DOHH2 (cell line): ENCODE data around the gene C11orf68.

Source experiments
- H3F3A ChIP-seq: fragments of 200-600 bp; sonication (generic), shearing (Covaris generic); 2 replicates; pipeline ENCODE4 v1.6.0; 2016; ENCODE audit warnings: antibody characterized with exemption, mild to moderate bottlenecking; ENCODE audit not compliant: control insufficient read depth, insufficient read depth
- H3K27ac ChIP-seq: fragments of 200-600 bp; sonication (generic); 2 replicates; pipeline ENCODE4 v1.5.1; 2014; ENCODE audit warnings: low read depth, mild to moderate bottlenecking, low read length, moderate library complexity
- H3K27me3 ChIP-seq: fragments of 200-600 bp; sonication (generic); 2 replicates; pipeline ENCODE4 v1.6.1; 2014; ENCODE audit warnings: mild to moderate bottlenecking, low read length, mixed read lengths; ENCODE audit not compliant: control insufficient read depth
- H3K36me3 ChIP-seq: fragments of 200-600 bp; sonication (generic); 2 replicates; pipeline ENCODE4 v1.6.1; 2014; ENCODE audit warnings: mild to moderate bottlenecking, low read length, moderate library complexity, mixed read lengths; ENCODE audit not compliant: control insufficient read depth
- H3K4me1 ChIP-seq: fragments of 200-600 bp; sonication (generic); 2 replicates; pipeline ENCODE4 v1.6.1; 2014; ENCODE audit warnings: mild to moderate bottlenecking, low read length, mixed read lengths; ENCODE audit not compliant: control insufficient read depth
- H3K4me2 ChIP-seq: fragments of 200-600 bp; sonication (generic); 2 replicates; pipeline ENCODE4 v1.6.0; 2014; ENCODE audit warnings: mild to moderate bottlenecking, low read length, moderate library complexity
- H3K4me3 ChIP-seq: fragments of 200-600 bp; sonication (generic); 2 replicates; pipeline ENCODE4 v1.5.1; 2014; ENCODE audit warnings: mild to moderate bottlenecking, low read length, mixed read lengths
- H3K79me2 ChIP-seq: fragments of 200-600 bp; sonication (generic); 2 replicates; pipeline ENCODE4 v1.6.1; 2014; ENCODE audit warnings: mild to moderate bottlenecking, low read length, mixed read lengths; ENCODE audit not compliant: control insufficient read depth
- H3K9me2 ChIP-seq: fragments of 200-600 bp; sonication (generic); replicated peaks from 2 replicates; pipeline ENCODE4 v1.6.1; 2014; ENCODE audit warnings: mild to moderate bottlenecking, low read length, mixed read lengths; ENCODE audit not compliant: control insufficient read depth
- H3K9me3 ChIP-seq: fragments of 200-600 bp; sonication (generic); 2 replicates; pipeline ENCODE4 v1.6.1; 2014; ENCODE audit warnings: antibody characterized with exemption, low read length, mixed read lengths; ENCODE audit not compliant: control insufficient read depth, insufficient read depth
- H4K20me1 ChIP-seq: fragments of 200-600 bp; sonication (generic); 2 replicates; pipeline ENCODE4 v1.6.0; 2014; ENCODE audit warnings: low read depth, mild to moderate bottlenecking, antibody characterized with exemption, low read length, moderate library complexity; ENCODE audit not compliant: control insufficient read depth, insufficient read depth
- CTCF ChIP-seq: fragments of 200-600 bp; sonication (generic); IDR thresholded peaks from one replicate; pipeline ENCODE4 v1.5.1; 2014; ENCODE audit warnings: antibody characterized with exemption, mild to moderate bottlenecking, low read depth, low read length; ENCODE audit not compliant: poor library complexity, severe bottlenecking
- EZH2phosphoT487 ChIP-seq: fragments of 200-600 bp; sonication (generic); IDR thresholded peaks from 2 replicates; pipeline ENCODE4 v1.6.1; 2017; ENCODE audit warnings: borderline replicate concordance, mild to moderate bottlenecking, antibody characterized with exemption, low read length, moderate library complexity, mixed read lengths

C11orf68 gene

GRCh38 chr11:65896034-65896999 is 22.5 kb downstream of the C11orf68 start:
- Histone ChIP-seq H3K4me3 (no peak overlapping the region), H3K79me2 (peaks cover 25% of the 10 kb centered on the region), H3K9me2 (no peaks in the 10 kb centered on the region), H3K9me3 (no peaks in the 10 kb centered on the region), H4K20me1 (0 out of 2 replicates have a peak, but pooled peaks cover 3% of the 10 kb centered on the region), H3K4me2 (no peak overlapping the region), H3K4me1 (peaks cover 44% of the 10 kb centered on the region), H3K36me3 (peaks cover 8% of the 10 kb centered on the region), H3F3A (peaks cover 17% of the 10 kb centered on the region), H3K27me3 (peaks cover 20% of the 10 kb centered on the region), H3K27ac (no peak overlapping the region)
- TF ChIP-seq CTCF (no peak), EZH2phosphoT487 (no peak)

- Histone ChIP-seq H3K27ac (no peak overlapping the region), H4K20me1 (0 out of 2 replicates have a peak, but pooled peaks cover 3% of the 10 kb centered on the region), H3K79me2 (peaks cover 33% of the 10 kb centered on the region), H3F3A (peaks cover 18% of the 10 kb centered on the region), H3K9me3 (no peaks in the 10 kb centered on the region), H3K4me3 (no peak overlapping the region), H3K36me3 (peaks cover 12% of the 10 kb centered on the region), H3K4me2 (no peak overlapping the region), H3K4me1 (peaks cover 40% of the 10 kb centered on the region), H3K27me3 (peaks cover 20% of the 10 kb centered on the region), H3K9me2 (no peaks in the 10 kb centered on the region)
- TF ChIP-seq CTCF (no peak), EZH2phosphoT487 (no peak)
These were observed 23.3 kb downstream of the C11orf68 start for GRCh38 chr11:65895482-65895981.

- Histone ChIP-seq H3K4me2 (peak overlapping the region; percentile 95), H3K27me3 (peaks cover 9% of the 10 kb centered on the region), H3K4me1 (peaks cover 38% of the 10 kb centered on the region), H3K9me2 (no peaks in the 10 kb centered on the region), H3K36me3 (peaks cover 12% of the 10 kb centered on the region), H3K4me3 (peak overlapping the region; percentile 93), H3K79me2 (peaks cover 34% of the 10 kb centered on the region), H4K20me1 (0 out of 2 replicates have a peak, but pooled peaks cover 3% of the 10 kb centered on the region), H3F3A (peaks cover 26% of the 10 kb centered on the region), H3K9me3 (no peaks in the 10 kb centered on the region), H3K27ac (peak overlapping the region; percentile 64)
- no peak for TF ChIP-seq EZH2phosphoT487
- TF ChIP-seq CTCF = no peak
These were observed 24.7 kb downstream of the C11orf68 start for GRCh38 chr11:65894034-65894591.
